Heart left ventricle (tissue), 16 donors: ENCODE measurements around the gene SCFD2. TPM values are rescaled to one million over a fixed set of nuclear protein-coding genes. Genes with fewer than 3 reads are reported as not detected.

ENCODE experiments used
- ATAC-seq, 4 donors: fragments of 200-7000 bp; cut with Tn5 transposase; one replicate each; pipeline ENCODE4 v1.9.1; 2020 to 2022; ENCODE audit warnings: moderate library complexity in 4 of 4, mild to moderate bottlenecking in 3 of 4, moderate number of reproducible peaks in 1 of 4
- DNase-seq, 5 donors: peaks; one replicate each; pipeline ENCODE4 v3.0.0-alpha.2; 2020
- H3K27ac ChIP-seq, 12 donors: fragments of 200-600 bp; sonication (generic) in 4 of 12; one replicate each; pipeline versions ENCODE4 v1.5.0 to v1.8.0; 2016 to 2022; ENCODE audit warnings: mild to moderate bottlenecking in 2 of 12
- H3K27me3 ChIP-seq, 9 donors: fragments of 200-600 bp; sonication (generic) in 2 of 9; one replicate each; pipeline versions ENCODE4 v1.5.1 to v1.8.0; 2016 to 2022; ENCODE audit warnings: mild to moderate bottlenecking in 3 of 9
- H3K36me3 ChIP-seq, 9 donors: fragments of 200-600 bp; sonication (generic) in 2 of 9; one replicate each; pipeline versions ENCODE4 v1.5.0 to v1.8.0; 2018 to 2022; ENCODE audit warnings: mild to moderate bottlenecking in 2 of 9
- H3K4me1 ChIP-seq, 12 donors: fragments of 200-600 bp; sonication (generic) in 4 of 12; one replicate each; pipeline versions ENCODE4 v1.5.0 to v1.8.0; 2016 to 2022; ENCODE audit warnings: mild to moderate bottlenecking in 3 of 12
- H3K4me3 ChIP-seq, 12 donors: fragments of 200-600 bp; sonication (generic) in 4 of 12; one replicate each; pipeline versions ENCODE4 v1.5.0 to v1.8.0; 2017 to 2022; ENCODE audit warnings: mild to moderate bottlenecking in 9 of 12, moderate library complexity in 4 of 12
- H3K9me3 ChIP-seq, 12 donors: fragments of 200-600 bp; sonication (generic) in 4 of 12; one replicate each; pipeline versions ENCODE4 v1.5.0 to v1.8.0; 2016 to 2022; ENCODE audit warnings: mild to moderate bottlenecking in 1 of 12
- POLR2A ChIP-seq, 2 donors: fragments of 450-650 bp; IDR thresholded peaks; one replicate each; pipeline ENCODE4 v1.6.1; 2017; ENCODE audit warnings: antibody characterized with exemption in 2 of 2, mild to moderate bottlenecking in 2 of 2, moderate library complexity in 2 of 2
- WGBS, 4 donors: extraction: QIAGEN DNeasy Blood & Tissue Kit in 2 of 4; methylation state at CpG; one replicate each; pipeline versions ENCODE4 v1.1.5 to v1.1.7; 2013 to 2018; 5-methylcytosine and 5-hydroxymethylcytosine counted together
- intact Hi-C, 10 donors: fragments of 100-400 bp; cut with DNase I; formaldehyde crosslinking; loops; one replicate each; pipeline versions ENCODE4 v1.11.1 to v1.14.2; 2022
- polyA plus RNA-seq, 2 donors: library from polyadenylated mRNA; stranded (reverse); fragments of 200-250 nt; gene quantifications; one replicate each; pipeline ENCODE4 v1.2.3, GENCODE V29; 2013
- total RNA-seq, 9 donors: library from RNA; depleted of rRNA in 2 of 9; stranded (reverse); fragments of >200 nt in 2 of 9; fragmentation: NEBNext Ultra II Directional in 3 of 9; extraction: Animal tissue kit (Norgen Biotek cat#: 25700) in 3 of 9; gene quantifications; one replicate each; pipeline versions ENCODE4 v1.1.0 to v1.2.4, GENCODE V29; 2016 to 2023
- TF ChIP-seq, protein P1 (sequence below), 12 donors: fragments of 200-600 bp; sonication (generic) in 4 of 12; IDR thresholded peaks; one replicate each; pipeline versions ENCODE4 v1.5.0 to v1.8.0; 2018 to 2022; ENCODE audit warnings: antibody characterized with exemption in 12 of 12, mild to moderate bottlenecking in 5 of 12
- donor health status: ischemic (EF 13 %, LVEDD 7.1; RV severe dilation, severe dysfunction).
- donor health status: healthy with polysubstance abuse.
- donor health status: DM: no; HTN: yes; CAD: no.
- donor health status: DM: no; HTN: no; CAD: no.
- donor health status: ischemic (EF 25% LVEDD 6.9; RV normal size, moderate dysfunction).
- donor health status: ischemic (EF 25% LVEDD 5.7; RV mildly dilated, moderate dysfunction).
- donor health status: healthy.
- donor health status: DM: yes; HTN: yes; CAD: no.
- donor health status: ischemic (EF 35%, LVEDD 5.7; RV mildly dilated, moderate dysfunction).
- donor health status: nonischemic (EF 11% LVEDD 7.7; RV severe dilation, severe dysfunction).
- donor health status: DM: yes; HTN: yes; CAD: no.
- donor health status: PGD.
- donor health status: ischemic (EF 29% LVEDD 5.4; RV normal size, mild dysfunction).
- donor health status: nonischemic (EF 23%, LVEDD 6.1; RV moderate dilation, normal function).

The SCFD2 gene
- total and polyA plus RNA-seq, 11 donors = 3.7 to 14.0 (median 9.8) TPM

DNA sequence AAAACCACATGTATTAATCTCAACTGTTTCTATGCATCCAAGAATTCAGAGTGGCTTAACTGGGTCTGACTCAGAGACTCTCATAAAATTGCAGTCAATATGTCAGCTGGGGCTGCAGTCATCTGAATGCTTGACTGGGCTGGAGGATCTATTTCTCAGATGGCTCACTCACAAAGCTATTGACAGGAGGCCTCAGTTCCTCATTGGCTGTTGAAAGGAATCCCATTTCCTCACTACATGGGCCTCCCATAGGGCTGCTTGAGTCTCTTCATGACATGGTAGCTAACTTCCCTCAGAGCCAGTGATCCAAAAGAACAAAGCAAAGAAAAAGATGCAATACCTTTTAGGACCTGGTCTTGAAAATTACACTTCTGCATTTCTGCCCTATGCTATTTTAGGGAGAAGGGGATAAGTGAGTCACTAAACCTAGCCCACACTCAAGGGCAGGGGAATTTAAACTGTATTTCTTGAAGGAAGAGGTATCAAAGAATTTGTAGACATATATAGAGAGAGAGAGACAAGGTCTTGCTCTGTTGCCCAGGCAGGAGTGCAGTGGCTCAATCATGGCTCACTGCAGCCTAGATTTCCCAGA is 9.8 kb downstream of the SCFD2 start:
- TF ChIP-seq POLR2A (IDR thresholded peaks at IDR 0.05) = no peak
- TF ChIP-seq, protein P1, sequence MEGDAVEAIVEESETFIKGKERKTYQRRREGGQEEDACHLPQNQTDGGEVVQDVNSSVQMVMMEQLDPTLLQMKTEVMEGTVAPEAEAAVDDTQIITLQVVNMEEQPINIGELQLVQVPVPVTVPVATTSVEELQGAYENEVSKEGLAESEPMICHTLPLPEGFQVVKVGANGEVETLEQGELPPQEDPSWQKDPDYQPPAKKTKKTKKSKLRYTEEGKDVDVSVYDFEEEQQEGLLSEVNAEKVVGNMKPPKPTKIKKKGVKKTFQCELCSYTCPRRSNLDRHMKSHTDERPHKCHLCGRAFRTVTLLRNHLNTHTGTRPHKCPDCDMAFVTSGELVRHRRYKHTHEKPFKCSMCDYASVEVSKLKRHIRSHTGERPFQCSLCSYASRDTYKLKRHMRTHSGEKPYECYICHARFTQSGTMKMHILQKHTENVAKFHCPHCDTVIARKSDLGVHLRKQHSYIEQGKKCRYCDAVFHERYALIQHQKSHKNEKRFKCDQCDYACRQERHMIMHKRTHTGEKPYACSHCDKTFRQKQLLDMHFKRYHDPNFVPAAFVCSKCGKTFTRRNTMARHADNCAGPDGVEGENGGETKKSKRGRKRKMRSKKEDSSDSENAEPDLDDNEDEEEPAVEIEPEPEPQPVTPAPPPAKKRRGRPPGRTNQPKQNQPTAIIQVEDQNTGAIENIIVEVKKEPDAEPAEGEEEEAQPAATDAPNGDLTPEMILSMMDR (IDR thresholded peaks at IDR 0.05) = no peak
- no peak for ATAC-seq
- Histone ChIP-seq H3K4me1 (peaks cover 0 to 3% (median 0%) of the 10 kb centered on the region in 12 donors), H3K36me3 (peaks cover 0 to 20% (median 14%) of the 10 kb centered on the region in 9 donors), H3K27ac (no peak overlapping the region), H3K9me3 (no peaks in the 10 kb centered on the region), H3K4me3 (no peak overlapping the region), H3K27me3 (no peaks in the 10 kb centered on the region)
- intact Hi-C loops = no loop called here
- DNase-seq = no peak

DNA sequence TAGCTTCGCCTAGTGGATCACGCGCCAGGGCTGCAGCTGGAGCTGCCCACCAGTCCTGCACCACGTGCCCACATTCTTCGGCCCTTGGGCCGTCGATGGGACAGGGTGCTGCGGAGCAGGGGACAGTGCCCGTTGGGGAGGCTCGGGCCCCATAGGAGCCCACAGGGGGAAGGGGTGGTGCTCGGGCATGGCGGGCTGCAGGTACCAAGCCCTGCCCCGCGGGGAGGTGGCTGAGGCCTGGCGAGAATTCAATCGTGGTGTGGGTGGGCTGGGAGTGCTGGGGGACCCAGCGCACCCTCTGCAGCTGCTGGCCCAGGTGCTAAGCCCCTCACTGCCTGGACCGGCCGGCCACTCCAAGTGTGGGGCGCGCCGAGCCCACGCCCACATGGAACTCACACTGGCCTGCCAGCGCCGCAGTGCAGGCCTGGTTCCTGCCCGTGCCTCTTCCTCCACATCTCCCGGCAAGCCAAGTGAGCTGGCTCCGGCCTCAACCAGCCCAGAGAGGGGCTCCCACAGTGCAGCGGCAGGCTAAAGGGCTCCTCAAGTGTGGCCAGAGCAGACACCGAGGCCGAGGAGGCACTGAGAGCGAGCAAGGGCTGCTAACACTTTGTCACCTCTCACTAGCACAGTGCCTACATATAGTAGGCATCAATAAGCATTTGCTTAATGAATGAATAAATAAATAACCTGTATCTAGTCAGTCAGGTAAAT is 11.7 kb downstream of the SCFD2 start:
- 95 to 99% (median 96%) methylated on average over 20 to 32 of the region's 32 CpGs for WGBS, 4 donors
- Histone ChIP-seq H3K4me1 (no peaks in the 10 kb centered on the region), H3K36me3 (peaks cover 0 to 29% (median 16%) of the 10 kb centered on the region in 9 donors), H3K9me3 (no peaks in the 10 kb centered on the region), H3K27ac (no peak overlapping the region), H3K27me3 (no peaks in the 10 kb centered on the region), H3K4me3 (no peak overlapping the region)
- TF ChIP-seq POLR2A (IDR thresholded peaks at IDR 0.05) = no peak
- TF ChIP-seq, protein P1 (IDR thresholded peaks at IDR 0.05) = no peak
- intact Hi-C loops = no loop called here
- DNase-seq = no peak
- peak in 1 of 4 donors; percentile 27 for ATAC-seq

DNA sequence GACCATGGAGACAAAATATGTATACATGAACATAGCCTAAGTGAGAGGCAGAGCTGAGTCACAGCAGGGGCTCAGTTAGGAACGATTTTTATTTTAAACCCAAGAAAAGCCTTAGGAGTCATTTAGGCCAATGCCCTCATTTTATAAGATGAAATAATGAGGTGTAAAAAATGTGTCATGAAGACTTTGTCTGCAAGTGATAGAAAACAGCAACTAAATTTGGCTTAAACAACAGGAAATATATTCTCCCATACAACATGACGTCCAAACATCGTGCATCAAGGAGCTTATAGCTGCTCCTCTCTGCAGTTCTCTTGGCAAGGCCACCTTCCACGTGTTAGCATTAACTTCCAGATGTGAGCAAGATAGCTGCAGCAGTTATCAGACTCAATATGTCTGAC is 16.8 kb downstream of the SCFD2 start:
- H3K4me3 ChIP-seq = no peak overlapping the region
- no peak overlapping the region for H3K27ac ChIP-seq
- ATAC-seq (no peak), DNase-seq (no peak)
- H3K27me3 ChIP-seq = no peaks in the 10 kb centered on the region
- intact Hi-C loops = no loop called here
- peaks cover 0 to 36% (median 16%) of the 10 kb centered on the region in 9 donors for H3K36me3 ChIP-seq
- peaks cover 0 to 11% (median 0%) of the 10 kb centered on the region in 12 donors for H3K9me3 ChIP-seq
- H3K4me1 ChIP-seq = peaks cover 0 to 15% (median 8%) of the 10 kb centered on the region in 12 donors
- WGBS, 4 donors = 82 to 84% (median 84%) methylated on average over 4 of the region's 4 CpGs
- TF ChIP-seq, protein P1 (IDR thresholded peaks at IDR 0.05) = no peak

DNA sequence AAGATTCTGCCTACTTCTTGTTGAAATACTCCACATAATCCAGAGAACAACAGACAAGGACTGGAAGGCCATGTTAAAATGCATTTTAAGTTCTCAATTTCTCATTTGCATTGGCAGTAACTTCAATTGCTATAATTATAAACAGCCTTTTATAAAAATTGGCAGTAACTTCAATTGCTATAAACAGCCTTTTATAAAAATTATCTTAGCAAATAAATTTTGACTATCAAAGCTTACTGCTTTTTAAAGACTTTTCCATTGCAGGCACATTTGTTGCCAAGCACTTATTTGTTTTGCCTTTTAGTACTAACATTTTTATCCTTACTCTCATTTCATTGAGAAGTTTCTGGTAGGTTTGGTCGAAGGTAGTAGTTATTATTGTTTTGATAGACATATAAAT is 17.8 kb downstream of the SCFD2 start:
- Histone ChIP-seq H3K27me3 (no peaks in the 10 kb centered on the region), H3K36me3 (peaks cover 0 to 36% (median 16%) of the 10 kb centered on the region in 9 donors), H3K9me3 (peaks cover 0 to 11% (median 0%) of the 10 kb centered on the region in 12 donors), H3K4me3 (no peak overlapping the region), H3K4me1 (peaks cover 0 to 15% (median 8%) of the 10 kb centered on the region in 12 donors), H3K27ac (peak overlapping the region in 1 of 12 donors; percentile 6)
- DNase-seq (no peak), ATAC-seq (no peak)
- intact Hi-C loops = no loop called here
- 85 to 92% (median 91%) methylated on average over 1 of the region's 1 CpG for WGBS, 4 donors
- TF ChIP-seq, protein P1 (IDR thresholded peaks at IDR 0.05) = no peak
- TF ChIP-seq POLR2A (IDR thresholded peaks at IDR 0.05) = no peak
